ENCODE results near the gene HRH2.
"Not testable (repeated sequence)": the region's sequence is repeated elsewhere in the genome, so short reads cannot be mapped to it uniquely, and the experiment has no call there.

HRH2 gene

DNA sequence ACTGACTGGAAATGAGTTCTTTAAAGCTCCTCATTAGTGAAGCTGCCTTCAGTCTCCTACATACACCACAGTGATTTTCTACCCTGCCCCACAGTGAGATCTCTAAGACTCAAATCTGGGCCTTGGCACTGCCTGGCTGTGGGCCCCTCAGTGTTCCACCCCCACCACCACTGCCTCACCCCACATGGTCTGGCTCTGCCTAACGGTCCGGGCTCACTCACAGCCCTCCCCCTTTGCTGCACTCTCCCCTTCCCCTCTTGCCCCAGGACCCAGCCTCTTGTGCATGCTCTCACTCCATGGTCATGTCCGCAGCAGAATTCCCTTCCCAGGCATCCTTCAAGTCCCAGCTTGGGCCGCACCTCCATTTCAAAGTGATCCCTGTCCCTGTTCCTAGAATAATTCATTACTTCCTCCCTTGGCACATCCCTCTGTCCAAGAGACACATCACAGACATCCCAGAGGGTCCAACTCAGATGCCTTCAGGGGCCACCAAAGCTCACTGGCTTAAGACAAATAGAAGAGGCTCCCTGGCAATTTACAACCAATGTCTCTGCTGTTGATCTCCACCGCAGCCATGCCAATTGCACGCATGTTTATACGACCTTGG lies 56.7 kb downstream of the HRH2 start:
- Histone ChIP-seq H3K27ac (no peak overlapping the region), H3K4me2 (no peak overlapping the region), H3K4me1 (peaks cover 32% of the 10 kb centered on the region), H4K20me1 (no peaks in the 10 kb centered on the region), H3K36me3 (no peaks in the 10 kb centered on the region), H3K9ac (no peak overlapping the region), H3K9me3 (peaks cover 27% of the 10 kb centered on the region), H3K27me3 (no peaks in the 10 kb centered on the region), H3K4me3 (no peak overlapping the region)
- TF ChIP-seq Cebpa-rat (IDR thresholded peaks at IDR 0.05): no peak

GRCh38 chr5:175715627-175716522 lies 58.0 kb downstream of the HRH2 start:
- Histone ChIP-seq H3K36me3 (no peaks in the 10 kb centered on the region), H3K4me2 (no peak overlapping the region)
- TF ChIP-seq Cebpa-rat (IDR thresholded peaks at IDR 0.05): no peak

GRCh38 chr5:175717837-175718236 lies 60.0 kb downstream of the HRH2 start:
- H3K36me3 ChIP-seq: no peaks in the 10 kb centered on the region
- H4K20me1 ChIP-seq: no peaks in the 10 kb centered on the region
- no peak overlapping the region for H3K4me3 ChIP-seq
- H3K4me1 ChIP-seq: peaks cover 8% of the 10 kb centered on the region
- H3K27ac ChIP-seq: no peak overlapping the region
- H3K4me2 ChIP-seq: no peak overlapping the region
- TF ChIP-seq Cebpa-rat (IDR thresholded peaks at IDR 0.05): no peak
- no peak overlapping the region for H3K9ac ChIP-seq
- no peaks in the 10 kb centered on the region for H3K27me3 ChIP-seq
- H3K9me3 ChIP-seq: peaks cover 27% of the 10 kb centered on the region

More at GRCh38 chr5:175715627-175716522, 58.0 kb downstream of the HRH2 start:
- Histone ChIP-seq H3K9me3 (peaks cover 27% of the 10 kb centered on the region), H3K4me1 (peaks cover 19% of the 10 kb centered on the region), H3K27ac (no peak overlapping the region), H4K20me1 (no peaks in the 10 kb centered on the region), H3K9ac (no peak overlapping the region), H3K27me3 (no peaks in the 10 kb centered on the region), H3K4me3 (no peak overlapping the region)

DNA sequence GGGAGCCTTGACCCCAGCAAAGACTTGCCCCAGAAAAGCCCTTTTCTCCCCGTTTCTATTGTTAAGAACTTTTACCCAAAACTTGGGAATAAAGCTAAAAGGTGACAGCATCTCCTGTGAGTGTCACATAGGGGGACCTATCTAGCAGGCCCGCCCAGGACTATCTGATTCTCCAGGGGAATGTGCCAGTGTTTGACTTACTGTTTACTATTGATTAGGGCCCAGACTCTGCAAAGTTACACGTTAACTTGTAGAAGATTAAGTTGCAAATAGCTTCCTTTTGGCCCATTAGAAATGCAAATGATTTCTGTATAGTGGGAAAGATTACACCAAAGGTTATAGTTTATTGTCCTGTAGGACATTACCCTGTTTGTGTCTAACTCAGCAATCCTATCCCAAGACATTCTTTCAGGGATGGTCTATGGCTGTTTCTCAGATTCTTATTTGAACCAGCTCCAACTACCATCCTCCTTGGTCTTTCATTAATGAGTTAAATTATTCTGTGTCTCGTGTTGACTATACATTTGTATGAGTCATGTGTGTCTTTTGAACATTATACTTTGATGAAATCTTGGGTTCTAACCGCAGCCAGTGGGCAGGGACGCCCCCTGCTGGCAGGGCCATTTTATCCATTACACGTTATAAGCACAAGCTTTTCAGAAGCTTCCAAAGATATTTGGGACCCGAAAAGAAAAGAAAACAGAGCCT lies 60.7 kb downstream of the HRH2 start:
- no peak overlapping the region for H3K4me3 ChIP-seq
- no peaks in the 10 kb centered on the region for H3K27me3 ChIP-seq
- no peak overlapping the region for H3K27ac ChIP-seq
- peaks cover 27% of the 10 kb centered on the region for H3K9me3 ChIP-seq
- H4K20me1 ChIP-seq: no peaks in the 10 kb centered on the region
- H3K9ac ChIP-seq: no peak overlapping the region
- H3K4me1 ChIP-seq: peaks cover under 1% of the 10 kb centered on the region; the same call in 1 of the 2 replicates
- TF ChIP-seq Cebpa-rat (IDR thresholded peaks at IDR 0.05): no peak
- H3K36me3 ChIP-seq: no peaks in the 10 kb centered on the region
- no peak overlapping the region for H3K4me2 ChIP-seq

- not testable (repeated sequence) for H3K27ac ChIP-seq, H3K4me2 ChIP-seq, H4K20me1 ChIP-seq, H3K4me3 ChIP-seq, H3K4me1 ChIP-seq, H3K36me3 ChIP-seq, H3K27me3 ChIP-seq, H3K9ac ChIP-seq
- H3K9me3 ChIP-seq: peaks cover 22% of the 10 kb centered on the region
These were observed 61.2 kb downstream of the HRH2 start for GRCh38 chr5:175719109-175719432.

- Histone ChIP-seq H3K4me3 (no peak overlapping the region), H3K9ac (no peak overlapping the region), H4K20me1 (no peaks in the 10 kb centered on the region; the same call in 1 of the 2 replicates), H3K27me3 (no peaks in the 10 kb centered on the region), H3K36me3 (no peaks in the 10 kb centered on the region), H3K9me3 (no peaks in the 10 kb centered on the region), H3K4me1 (no peaks in the 10 kb centered on the region), H3K27ac (no peak overlapping the region), H3K4me2 (no peak overlapping the region)
- TF ChIP-seq Cebpa-rat (IDR thresholded peaks at IDR 0.05): no peak
These were observed 66.7 kb downstream of the HRH2 start for GRCh38 chr5:175724314-175725275.

DNA sequence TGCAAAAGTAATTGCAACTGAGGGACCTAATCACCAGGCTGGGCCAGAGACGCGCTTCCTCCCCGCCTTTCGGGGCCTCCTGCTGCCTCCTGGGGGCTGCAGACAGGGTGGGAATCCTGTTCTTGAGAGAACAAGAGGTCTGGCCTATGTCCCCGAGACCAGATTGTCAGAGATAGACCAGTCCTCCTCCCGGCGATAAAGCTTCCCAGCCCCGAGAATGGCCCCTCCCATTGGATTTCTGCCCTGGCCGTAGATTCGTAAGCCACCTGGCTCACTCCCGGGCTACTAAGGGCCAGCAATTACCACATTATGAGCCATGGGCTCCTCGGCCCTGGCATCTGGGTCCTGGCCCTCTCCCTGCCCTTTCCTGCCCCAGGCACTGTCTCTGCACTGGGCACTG lies 70.4 kb downstream of the HRH2 start:
- Histone ChIP-seq H3K27me3 (no peaks in the 10 kb centered on the region), H3K36me3 (no peaks in the 10 kb centered on the region), H3K9me3 (0 out of 2 replicates have a peak, but pooled peaks cover 1% of the 10 kb centered on the region), H3K4me1 (no peaks in the 10 kb centered on the region), H3K4me3 (no peak overlapping the region), H3K27ac (no peak overlapping the region), H4K20me1 (no peaks in the 10 kb centered on the region; the same call in 1 of the 2 replicates), H3K4me2 (no peak overlapping the region), H3K9ac (no peak overlapping the region)
- no peak for TF ChIP-seq Cebpa-rat (IDR thresholded peaks at IDR 0.05)

DNA sequence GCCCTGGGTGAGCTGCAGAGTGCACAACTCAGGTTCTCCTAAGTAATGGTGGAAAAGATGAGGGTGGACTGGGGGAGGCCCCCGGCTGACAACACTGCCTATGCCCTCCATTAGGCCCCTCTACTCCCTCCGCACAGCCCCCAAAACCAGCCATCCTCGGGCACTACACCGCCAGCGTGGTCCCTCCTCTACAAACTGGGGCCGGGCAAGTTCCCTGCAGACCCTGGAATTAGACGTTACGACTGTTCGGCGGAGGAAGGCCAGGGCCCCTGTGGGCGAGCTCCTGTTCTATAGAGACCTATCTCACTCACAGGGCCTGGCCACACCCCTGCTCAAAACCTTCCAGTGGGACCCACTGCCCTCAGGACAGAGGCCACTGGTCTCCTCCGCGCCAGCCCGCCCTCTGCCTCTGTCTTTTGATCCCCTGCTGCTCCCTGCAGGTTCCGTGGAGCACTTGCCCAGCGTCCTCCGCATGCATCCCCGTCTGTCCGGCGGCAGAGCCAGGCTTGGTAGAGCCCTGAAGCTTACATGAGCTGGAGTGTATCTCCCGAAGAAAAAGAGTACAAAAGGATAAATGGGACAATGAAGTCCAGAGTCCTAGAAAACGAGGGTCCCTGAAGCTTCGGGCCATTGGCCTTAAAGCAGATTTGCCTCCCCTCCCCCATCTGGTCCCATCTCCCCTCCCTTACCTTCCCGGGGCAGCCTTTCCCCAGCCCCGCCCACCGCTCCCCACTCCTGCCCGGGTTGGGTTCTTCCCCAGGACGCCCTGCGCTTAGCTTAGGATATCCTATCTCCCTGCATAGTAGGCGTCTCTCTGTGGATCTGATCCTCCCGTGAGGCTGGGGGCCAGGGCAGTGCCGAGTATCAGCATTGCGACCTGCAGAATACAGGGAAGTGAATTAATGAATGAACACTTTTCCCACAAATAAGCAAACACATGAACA lies 71.3 kb downstream of the HRH2 start:
- no peak overlapping the region for H3K4me2 ChIP-seq
- no peak overlapping the region for H3K4me3 ChIP-seq
- peaks cover 4% of the 10 kb centered on the region; the same call in 1 of the 2 replicates for H4K20me1 ChIP-seq
- no peak overlapping the region for H3K9ac ChIP-seq
- no peaks in the 10 kb centered on the region for H3K36me3 ChIP-seq
- 0 out of 2 replicates have a peak, but pooled peaks cover under 1% of the 10 kb centered on the region for H3K4me1 ChIP-seq
- no peak overlapping the region for H3K27ac ChIP-seq
- TF ChIP-seq Cebpa-rat (IDR thresholded peaks at IDR 0.05): no peak
- no peaks in the 10 kb centered on the region; the same call in 1 of the 2 replicates for H3K27me3 ChIP-seq
- 0 out of 2 replicates have a peak, but pooled peaks cover 3% of the 10 kb centered on the region for H3K9me3 ChIP-seq
